ENCODE data around the gene APOLD1.
A peak's percentile ranks its signal among the peaks of the same experiment; 100 is the strongest.
"Not testable (repeated sequence)": the region's sequence is repeated elsewhere in the genome, so short reads cannot be mapped to it uniquely, and the experiment has no call there.

The APOLD1 gene

GRCh38 chr12:12837025-12837812 lies 51.8 kb downstream of the APOLD1 start:
- Histone ChIP-seq H3K27me3 (ENCODE audit: insufficient read depth, low read depth, severe bottlenecking) (no peaks in the 10 kb centered on the region), H3K27ac (no peak overlapping the region), H3K9me3 (ENCODE audit: severe bottlenecking) (no peaks in the 10 kb centered on the region), H3K4me3 (ENCODE audit: low read depth, low read length) (no peak overlapping the region), H3K36me3 (peaks cover 13% of the 10 kb centered on the region)
- TF ChIP-seq CTCF (IDR thresholded peaks at IDR 0.05; ENCODE audit: low read depth, low read length) = peak; percentile 50
- DNase-seq = peak; percentile 19

- Histone ChIP-seq H3K4me3 (ENCODE audit: low read depth, low read length) (no peak overlapping the region), H3K27me3 (ENCODE audit: insufficient read depth, low read depth, severe bottlenecking) (no peaks in the 10 kb centered on the region), H3K36me3 (peaks cover 10% of the 10 kb centered on the region), H3K27ac (no peak overlapping the region), H3K9me3 (ENCODE audit: severe bottlenecking) (no peaks in the 10 kb centered on the region)
- no peak for TF ChIP-seq CTCF (IDR thresholded peaks at IDR 0.05; ENCODE audit: low read depth, low read length)
- no peak for DNase-seq
These were observed 52.3 kb downstream of the APOLD1 start for GRCh38 chr12:12837813-12838153.

- no peaks in the 10 kb centered on the region for H3K9me3 ChIP-seq (ENCODE audit: severe bottlenecking)
- no peaks in the 10 kb centered on the region; the same call in 1 of the 2 replicates for H3K36me3 ChIP-seq
- no peak for DNase-seq
- TF ChIP-seq CTCF (IDR thresholded peaks at IDR 0.05; ENCODE audit: low read depth, low read length) = no peak
- no peak overlapping the region for H3K4me3 ChIP-seq (ENCODE audit: low read depth, low read length)
- no peak overlapping the region for H3K27ac ChIP-seq
- no peaks in the 10 kb centered on the region for H3K27me3 ChIP-seq (ENCODE audit: insufficient read depth, low read depth, severe bottlenecking)
These were observed 53.5 kb downstream of the APOLD1 start for GRCh38 chr12:12839003-12839395.

- H3K27ac ChIP-seq, DNase-seq, H3K36me3 ChIP-seq: not testable (repeated sequence)
These were observed 54.0 kb downstream of the APOLD1 start for GRCh38 chr12:12839439-12839838.

GRCh38 chr12:12839873-12840579 lies 54.6 kb downstream of the APOLD1 start:
- Histone ChIP-seq H3K27me3 (ENCODE audit: insufficient read depth, low read depth, severe bottlenecking) (no peaks in the 10 kb centered on the region), H3K27ac (no peak overlapping the region), H3K4me3 (ENCODE audit: low read depth, low read length) (no peak overlapping the region), H3K36me3 (no peaks in the 10 kb centered on the region), H3K9me3 (ENCODE audit: severe bottlenecking) (no peaks in the 10 kb centered on the region)
- no peak for TF ChIP-seq CTCF (IDR thresholded peaks at IDR 0.05; ENCODE audit: low read depth, low read length)
- no peak for DNase-seq

More at GRCh38 chr12:12839439-12839838, 54.0 kb downstream of the APOLD1 start:
- not testable (repeated sequence) for H3K27me3 ChIP-seq (ENCODE audit: insufficient read depth, low read depth, severe bottlenecking); H3K4me3 ChIP-seq (ENCODE audit: low read depth, low read length); H3K9me3 ChIP-seq (ENCODE audit: severe bottlenecking)

- Histone ChIP-seq H3K9me3 (ENCODE audit: severe bottlenecking) (no peaks in the 10 kb centered on the region), H3K27me3 (ENCODE audit: insufficient read depth, low read depth, severe bottlenecking) (no peaks in the 10 kb centered on the region), H3K27ac (no peak overlapping the region), H3K36me3 (no peaks in the 10 kb centered on the region), H3K4me3 (ENCODE audit: low read depth, low read length) (no peak overlapping the region)
- no peak for TF ChIP-seq CTCF (IDR thresholded peaks at IDR 0.05; ENCODE audit: low read depth, low read length)
- no peak for DNase-seq
These were observed 55.1 kb downstream of the APOLD1 start for GRCh38 chr12:12840580-12840899.
